Pons (tissue), 1 donor: ENCODE results near the gene PLK5.
"Not testable (repeated sequence)": the region's sequence is repeated elsewhere in the genome, so short reads cannot be mapped to it uniquely, and the experiment has no call there.

Source experiments
- DNase-seq: peaks from one replicate; pipeline ENCODE4 v3.0.0-alpha.2; 2016; ENCODE audit warnings: low spot score

Gene PLK5

GRCh38 chr19:1507763-1508506 lies 15.9 kb upstream of the PLK5 start:
- peak; percentile 90 for DNase-seq

DNA sequence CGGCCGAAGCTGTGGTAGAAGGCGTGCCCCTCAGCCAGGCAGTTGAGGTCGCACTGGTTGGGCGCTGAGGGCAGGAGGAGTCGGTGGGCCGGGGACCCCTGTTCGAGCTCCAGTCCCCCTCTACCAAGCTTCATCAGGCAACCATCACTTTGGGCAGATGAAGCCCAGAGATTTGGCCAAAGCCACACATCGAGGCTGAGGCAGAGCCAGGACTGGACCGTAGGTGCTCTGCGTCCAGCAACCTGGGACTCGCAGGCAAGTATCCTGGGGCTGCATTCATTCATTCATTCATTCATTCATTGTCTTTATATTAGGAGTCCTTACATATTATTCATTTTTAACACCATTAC lies 15.4 kb upstream of the PLK5 start:
- DNase-seq: no peak

- no peak for DNase-seq
These were observed 14.1 kb upstream of the PLK5 start for GRCh38 chr19:1509602-1510441.

GRCh38 chr19:1510442-1510806 lies 13.5 kb upstream of the PLK5 start:
- DNase-seq: no peak

- no peak for DNase-seq
These were observed 13.1 kb upstream of the PLK5 start for GRCh38 chr19:1510807-1511206.

DNA sequence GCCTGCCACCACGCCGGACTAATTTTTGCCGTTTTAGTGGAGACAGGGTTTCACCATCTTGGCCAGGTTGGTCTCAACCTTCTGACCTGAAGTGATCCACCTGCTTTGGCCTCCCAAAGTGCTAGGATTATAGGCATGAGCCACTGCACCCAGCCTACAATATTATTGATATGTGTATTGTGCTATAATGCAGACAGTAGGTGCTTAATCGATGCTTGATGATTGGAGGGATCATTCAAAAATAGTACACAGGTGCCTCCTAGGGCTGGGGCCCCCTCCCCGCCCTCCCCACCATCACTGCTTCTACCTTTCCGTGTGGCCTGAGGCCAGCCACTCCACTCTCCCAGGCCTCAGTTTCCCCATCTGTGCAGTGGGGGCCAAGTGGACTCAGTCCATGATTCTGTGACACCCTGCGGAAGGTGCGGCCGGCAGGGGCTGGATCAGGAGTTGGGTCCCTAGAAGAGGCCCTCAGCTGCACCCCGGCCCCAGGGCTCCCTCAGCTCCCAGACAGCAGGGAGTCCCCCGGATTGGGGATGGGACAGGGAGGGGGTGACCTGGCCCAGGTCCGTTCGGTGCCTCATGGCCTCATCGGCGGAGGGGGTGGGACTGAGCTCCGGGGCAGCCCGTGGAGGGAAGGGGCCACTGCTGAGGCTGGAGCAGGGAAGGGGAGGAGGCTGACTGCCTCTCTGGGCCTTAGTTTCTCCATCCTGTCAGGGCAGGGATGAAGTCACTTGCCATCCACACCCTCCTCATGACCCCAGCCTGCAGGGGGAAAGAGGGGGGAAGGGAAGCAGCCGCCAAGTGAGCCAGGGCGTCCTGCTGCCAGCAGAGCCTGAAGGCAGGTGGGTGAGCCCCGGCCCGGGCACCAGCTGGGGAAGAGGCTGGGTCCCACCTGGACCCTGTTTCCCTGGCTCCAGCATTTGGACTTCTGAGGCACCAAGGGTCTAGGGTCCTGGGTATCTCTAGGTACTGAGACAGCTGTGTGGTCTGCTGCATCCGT lies 12.3 kb upstream of the PLK5 start:
- no peak for DNase-seq

DNA sequence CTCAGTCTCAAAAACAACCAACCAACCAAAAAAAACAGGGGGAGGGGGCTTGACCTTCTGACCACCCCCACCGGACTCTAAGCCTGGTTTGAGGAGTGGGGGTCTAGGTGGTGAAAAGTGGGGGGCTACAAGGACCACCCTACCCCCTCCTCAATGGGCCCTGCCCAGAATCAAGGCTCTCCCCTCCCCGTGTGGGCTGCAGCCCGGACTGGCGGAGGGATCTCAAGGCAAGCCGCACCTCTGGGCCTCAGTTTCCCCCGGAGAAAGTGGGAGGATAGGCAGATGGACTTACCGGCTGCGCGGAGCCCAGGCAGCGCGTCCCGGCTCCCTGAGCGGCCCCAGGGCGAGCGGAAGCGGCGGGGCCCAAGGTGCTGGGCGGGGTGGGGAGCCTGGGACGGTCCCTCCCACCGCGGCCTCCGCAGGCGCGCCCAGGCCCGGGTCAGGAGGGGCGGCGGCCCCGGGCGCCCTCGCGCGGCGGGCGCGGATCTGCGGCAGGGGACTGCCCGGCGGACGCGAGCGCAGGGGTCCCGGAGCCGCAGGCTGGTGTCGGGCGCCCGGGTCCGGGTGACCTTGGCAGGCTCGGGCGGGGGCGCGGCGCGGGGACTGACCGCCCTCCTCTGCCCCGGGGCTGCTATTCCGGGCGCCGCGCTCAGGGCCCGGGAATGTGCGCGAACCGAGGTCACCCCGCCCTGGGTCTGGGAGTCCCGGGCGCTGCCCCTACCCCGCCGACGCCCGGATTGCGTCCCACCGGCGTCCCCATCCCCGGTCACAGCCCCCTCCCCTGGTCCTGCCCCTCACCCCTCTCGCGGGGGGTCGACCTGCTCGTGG lies 11.0 kb upstream of the PLK5 start, which contains the start of gene ADAMTSL5:
Gene ADAMTSL5 (minus strand): TSS at position 349 of the 828 bp plus-strand sequence. CDS start 2,076 bp downstream, outside the sequence.
- DNase-seq: no peak

GRCh38 chr19:1513499-1514294 lies 10.2 kb upstream of the PLK5 start:
- DNase-seq: no peak

- no peak for DNase-seq
These were observed 9.6 kb upstream of the PLK5 start for GRCh38 chr19:1514295-1514661.

DNA sequence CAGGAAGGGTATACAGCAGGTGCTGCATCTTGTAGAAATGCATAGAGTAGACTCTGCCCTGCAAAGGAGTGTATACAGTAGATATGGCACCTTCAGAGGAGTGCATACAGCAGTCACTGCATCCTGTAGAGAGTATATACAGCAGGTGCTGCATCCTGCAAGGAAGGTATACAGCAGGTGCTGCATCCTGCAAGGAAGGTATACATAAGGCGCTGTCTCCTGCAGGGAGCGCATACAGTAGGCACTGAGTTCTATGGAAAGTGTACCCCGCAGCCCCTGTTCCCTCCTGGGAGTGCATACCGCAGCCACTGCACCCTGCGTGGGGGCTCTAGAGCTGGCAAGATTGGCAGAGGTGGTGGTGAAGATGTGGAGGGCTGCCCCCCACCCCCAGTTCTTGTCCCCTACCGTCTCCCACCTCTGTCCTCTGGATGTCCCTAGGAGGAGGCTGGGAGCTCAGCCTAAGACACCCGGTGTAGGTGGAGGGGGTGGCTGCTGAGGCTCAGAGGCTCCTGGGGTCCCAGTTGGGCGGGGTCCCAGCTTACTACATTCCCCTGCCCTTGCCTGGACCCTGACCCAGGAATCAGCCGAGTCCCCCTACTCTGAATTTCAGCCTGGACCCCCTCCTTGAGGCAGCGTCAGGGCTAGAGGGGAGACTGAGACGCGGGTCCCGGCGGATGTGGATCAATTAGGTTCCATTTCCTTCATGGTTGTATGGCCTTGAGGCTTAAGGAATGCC lies 8.7 kb upstream of the PLK5 start:
- DNase-seq: no peak

DNA sequence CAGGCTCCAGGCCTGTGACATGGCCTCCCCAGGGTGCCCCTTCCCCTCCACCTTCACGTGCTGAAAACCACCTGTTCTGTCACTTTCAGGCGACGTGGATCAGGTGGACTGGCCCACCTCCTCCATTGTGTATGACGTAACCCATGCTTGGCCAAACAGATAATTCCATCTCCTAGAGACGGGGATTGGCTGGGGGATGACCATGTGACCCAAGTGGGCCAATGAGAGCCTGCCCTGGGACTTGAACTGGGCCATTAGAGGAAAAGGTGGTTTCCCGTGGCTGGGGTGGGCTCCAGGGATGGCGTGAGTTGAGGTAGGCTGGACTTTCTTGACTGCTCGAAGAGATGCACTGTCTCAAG lies 7.5 kb upstream of the PLK5 start:
- DNase-seq: no peak

DNA sequence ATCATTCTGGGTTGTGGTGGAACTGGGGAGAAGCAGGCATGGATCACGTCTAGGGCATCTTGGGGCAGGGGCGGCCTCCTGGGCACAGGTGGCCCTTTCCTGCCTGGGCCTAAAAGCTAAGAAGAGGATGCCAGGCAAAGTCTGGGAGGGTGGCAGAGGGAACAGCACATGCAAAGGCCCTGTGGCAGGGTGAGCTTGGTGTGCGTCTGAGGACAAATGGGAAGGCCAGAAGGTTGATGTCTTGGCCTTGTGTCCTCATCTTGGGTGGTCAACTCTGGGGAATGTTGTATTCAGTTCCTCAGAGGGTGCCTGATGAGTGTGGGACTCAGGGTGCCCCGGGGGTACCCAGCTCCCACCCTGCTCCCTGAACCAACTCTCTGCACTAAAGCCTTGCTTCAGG lies 5.4 kb upstream of the PLK5 start:
- no peak for DNase-seq

GRCh38 chr19:1519802-1520201 lies 4.1 kb upstream of the PLK5 start:
- not testable (repeated sequence) for DNase-seq

DNA sequence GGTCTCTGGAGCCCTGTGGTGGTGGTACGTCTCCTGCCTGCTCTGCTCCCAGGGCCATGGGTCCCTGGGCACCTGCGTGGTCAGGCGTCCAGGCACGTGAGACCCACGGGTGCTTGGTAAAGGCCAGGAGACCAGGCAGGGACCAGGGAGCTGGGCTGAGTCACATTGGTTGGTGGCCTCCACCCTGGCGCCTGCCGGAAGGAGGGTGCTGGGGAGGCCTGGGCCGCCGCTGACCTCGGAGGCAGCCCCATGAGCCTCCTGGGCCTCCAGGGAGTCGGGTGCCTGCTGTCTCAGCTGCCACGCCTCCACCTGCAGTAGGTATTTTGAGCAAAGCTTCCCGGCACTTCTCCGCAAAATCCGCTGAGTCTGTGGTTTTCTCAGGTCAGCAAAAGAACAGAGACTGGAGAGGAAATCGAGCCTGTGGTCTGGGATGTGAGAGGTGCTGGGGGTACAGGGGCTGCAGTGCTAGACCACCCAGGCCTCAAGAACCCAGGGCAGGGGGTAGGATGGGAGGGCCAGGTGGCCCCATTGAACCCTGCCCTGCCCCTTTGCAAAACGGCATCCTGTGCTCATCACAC lies 3.6 kb upstream of the PLK5 start:
- no peak for DNase-seq

DNA sequence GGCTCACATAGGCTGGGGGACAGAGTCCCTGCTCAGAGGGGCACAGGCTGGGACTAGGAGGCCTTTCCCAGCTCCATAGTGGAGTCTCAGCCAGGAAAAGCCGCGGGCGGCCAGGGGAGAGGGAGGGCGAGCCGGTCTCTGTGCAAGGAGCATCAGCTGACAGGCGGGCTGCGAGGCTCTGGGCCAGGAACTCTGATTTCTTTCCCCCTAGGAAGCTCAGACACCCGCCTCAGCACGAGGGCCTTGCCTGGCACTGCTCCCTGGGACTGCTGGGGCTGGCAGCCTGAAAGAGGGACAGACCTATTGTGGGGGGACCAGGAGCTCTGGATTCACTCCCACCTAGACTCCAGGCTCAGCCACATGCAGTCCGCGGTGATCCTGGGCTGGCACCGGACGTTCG lies 2.2 kb upstream of the PLK5 start:
- peak; percentile 36 for DNase-seq

DNA sequence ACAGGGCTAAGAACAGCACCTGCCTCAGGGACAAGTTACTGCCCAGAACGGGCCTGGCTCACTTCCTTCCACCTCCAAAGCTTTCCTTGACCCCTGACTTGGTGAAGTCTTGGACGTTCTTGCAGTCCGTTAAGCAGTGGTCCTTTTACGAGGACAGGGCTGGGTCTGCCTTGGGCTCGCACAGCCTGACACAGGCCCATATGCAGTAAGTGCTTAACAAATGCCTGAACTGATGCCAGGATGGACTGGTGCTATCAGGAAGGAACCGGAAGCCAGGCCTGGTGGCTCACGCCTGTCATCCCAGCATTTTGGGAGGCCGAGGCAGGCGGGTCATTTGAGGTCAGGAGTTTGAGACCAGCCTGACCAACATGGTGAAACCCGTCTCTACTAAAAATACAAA lies 1.8 kb upstream of the PLK5 start:
- no peak for DNase-seq

DNA sequence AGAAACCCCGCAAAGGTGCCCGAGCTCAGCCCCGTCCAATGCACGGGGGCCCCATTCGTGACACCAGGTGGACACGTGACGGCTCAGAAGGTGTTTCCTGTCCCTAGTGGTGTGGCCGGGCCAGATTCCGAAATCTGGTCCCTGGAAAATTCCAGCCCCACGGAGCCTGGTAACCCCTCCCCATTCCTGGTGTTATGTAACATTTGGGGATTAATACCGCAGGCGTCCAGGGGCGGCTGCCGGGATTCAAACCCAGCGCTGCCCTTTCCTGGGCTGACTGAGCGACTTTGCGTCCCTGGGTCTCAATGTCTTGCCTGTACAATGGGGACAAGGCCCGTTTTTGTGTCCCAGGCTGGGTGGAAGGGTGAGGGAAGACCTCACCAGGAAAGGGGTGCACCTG lies 1.0 kb upstream of the PLK5 start:
- DNase-seq: no peak

DNA sequence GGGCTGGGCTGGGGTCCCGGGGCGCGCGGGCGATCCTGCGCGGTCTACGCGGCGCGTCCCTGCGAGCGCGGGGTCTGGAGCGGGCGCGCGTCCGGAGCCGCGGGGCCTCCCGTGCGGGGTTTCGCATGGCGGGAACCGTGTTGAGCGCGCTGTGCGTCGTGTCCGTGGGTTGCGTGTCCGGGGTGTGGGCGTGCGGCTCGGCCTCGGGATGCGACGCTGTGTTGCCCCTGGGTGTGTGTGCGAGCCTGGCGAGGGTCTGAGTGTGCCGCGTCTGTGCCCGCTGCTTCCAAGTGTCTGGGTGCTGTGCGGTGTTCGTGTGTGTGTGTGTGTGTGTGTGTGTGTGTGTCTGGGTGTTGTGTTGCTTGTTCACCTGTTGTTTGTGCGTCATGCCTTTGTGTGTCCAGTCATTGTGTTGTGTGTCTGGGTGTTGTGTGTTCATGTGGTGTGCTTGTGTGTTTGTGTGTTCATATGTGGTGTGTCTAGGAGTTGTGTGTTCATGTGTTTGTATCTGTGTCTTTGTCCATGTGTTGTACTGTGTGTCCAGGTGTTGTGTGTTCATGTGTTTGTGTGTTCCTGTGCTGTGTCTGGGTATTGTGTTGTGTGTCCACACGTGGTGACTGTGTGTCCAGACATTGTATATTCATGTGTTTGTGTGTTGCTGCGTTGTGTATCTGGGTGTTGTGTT lies 552 bp downstream of the PLK5 start:
- no peak for DNase-seq

DNA sequence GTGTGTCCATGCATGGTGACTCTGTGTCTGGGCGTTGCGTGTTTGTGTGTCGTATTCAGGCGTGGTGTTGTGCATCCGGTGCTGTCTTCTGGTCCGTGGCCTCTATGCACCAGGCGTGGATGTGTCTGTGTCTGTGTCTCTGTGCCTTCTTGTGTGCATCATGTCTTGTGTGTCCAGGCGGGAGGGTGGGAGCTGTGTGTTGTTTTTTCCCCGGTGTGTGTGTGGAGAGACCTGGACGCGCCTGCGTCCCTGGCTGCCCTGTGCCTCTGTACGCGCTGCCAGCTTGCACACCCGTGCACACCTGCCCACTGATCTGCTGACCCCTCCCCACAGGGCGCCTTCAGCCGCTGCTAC lies 1.1 kb downstream of the PLK5 start:
- no peak for DNase-seq
